ENCODE results near the gene UTP25.

DNA sequence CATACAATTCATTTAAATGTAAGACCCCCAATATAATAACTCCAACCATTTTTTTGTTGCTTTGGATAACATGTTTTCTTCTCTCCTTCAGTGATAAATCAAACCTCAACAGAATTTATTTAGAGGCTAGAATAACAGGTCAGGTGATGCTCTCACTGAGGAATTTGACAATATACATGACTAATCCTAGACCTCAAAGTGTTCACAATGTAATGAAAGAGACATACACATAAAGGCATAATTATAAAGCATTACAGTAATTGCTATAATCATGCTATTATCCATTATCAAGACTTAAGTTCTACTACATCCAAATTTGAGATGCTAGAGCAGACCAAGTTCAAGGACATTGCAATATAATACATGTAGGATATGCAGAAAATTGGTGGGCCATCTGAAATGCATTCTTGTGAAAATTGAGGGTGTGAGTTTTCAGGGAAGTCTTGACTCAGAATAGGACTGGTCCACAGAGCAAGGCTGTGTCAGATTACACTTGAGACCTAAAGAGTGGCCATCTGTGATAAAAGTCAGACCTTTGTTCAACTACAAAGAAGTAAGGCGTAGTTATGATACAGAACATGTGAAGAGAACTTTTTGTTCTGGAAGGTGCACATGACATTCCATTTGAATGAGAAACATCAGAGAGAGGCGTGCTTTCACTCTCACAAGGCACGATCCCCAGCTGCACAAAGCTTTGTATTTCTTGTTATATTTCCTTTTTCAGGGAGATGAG, 45.5 kb downstream of the UTP25 start:
- TF ChIP-seq ZFP30 (CRISPR knock-in tag; IDR thresholded peaks at IDR 0.05) (no peak), GLIS3 (CRISPR knock-in tag; IDR thresholded peaks at IDR 0.05) (no peak), ZFP3 (CRISPR knock-in tag; IDR thresholded peaks at IDR 0.05) (no peak)
